ENCODE measurements around the gene PDCD2. TPM values are rescaled to one million over a fixed set of nuclear protein-coding genes. Genes with fewer than 3 reads are reported as not detected.
"Not testable (repeated sequence)": the region's sequence is repeated elsewhere in the genome, so short reads cannot be mapped to it uniquely, and the experiment has no call there.

PDCD2 gene
- total and polyA plus RNA-seq, 9 of the 15 experiments (the other 6 are each of a cell fraction or from before 2014, with no cell fraction given), result 67.3 to 430 (median 318) TPM

GRCh38 chr6:170609225-170609624, 24.8 kb upstream of the PDCD2 start:
- H3K4me2 ChIP-seq (ENCODE audit: insufficient read depth, low read length); H4K20me1 ChIP-seq (replicated peaks; ENCODE audit: control insufficient read depth, insufficient read depth, low read length); H3K36me3 ChIP-seq (ENCODE audit: control insufficient read depth, insufficient read depth, low read length); H3K79me2 ChIP-seq (ENCODE audit: control insufficient read depth, insufficient read depth, low read length); H2AFZ ChIP-seq (ENCODE audit: low read depth, low read length); H3K9me1 ChIP-seq (ENCODE audit: control insufficient read depth, insufficient read depth, low read length); H3K4me3 ChIP-seq; in situ Hi-C loops (cut with MboI); FAIRE-seq; H3K27ac ChIP-seq (ENCODE audit: extremely low read depth, low read depth, low read length); H3K9ac ChIP-seq (ENCODE audit: insufficient read depth in 1 of 2, low read depth in 2 of 2, low read length in 2 of 2); POLR2A ChIA-PET; CTCF ChIA-PET (ENCODE audit: low intra/inter-chr PET ratio); H3K27me3 ChIP-seq (ENCODE audit: control insufficient read depth in 2 of 2, insufficient read depth in 2 of 2, low read length in 2 of 2); H3K4me1 ChIP-seq (replicated peaks in 1 of 2; ENCODE audit: control insufficient read depth in 2 of 2, insufficient read depth in 2 of 2, low read length in 2 of 2); H3K9me3 ChIP-seq (replicated peaks; ENCODE audit: control insufficient read depth, insufficient read depth, low read depth, low read length); intact Hi-C loops (cut with micrococcal nuclease); BruUV-seq (replicated peaks): not testable (repeated sequence)
- TF ChIP-seq, protein P1, sequence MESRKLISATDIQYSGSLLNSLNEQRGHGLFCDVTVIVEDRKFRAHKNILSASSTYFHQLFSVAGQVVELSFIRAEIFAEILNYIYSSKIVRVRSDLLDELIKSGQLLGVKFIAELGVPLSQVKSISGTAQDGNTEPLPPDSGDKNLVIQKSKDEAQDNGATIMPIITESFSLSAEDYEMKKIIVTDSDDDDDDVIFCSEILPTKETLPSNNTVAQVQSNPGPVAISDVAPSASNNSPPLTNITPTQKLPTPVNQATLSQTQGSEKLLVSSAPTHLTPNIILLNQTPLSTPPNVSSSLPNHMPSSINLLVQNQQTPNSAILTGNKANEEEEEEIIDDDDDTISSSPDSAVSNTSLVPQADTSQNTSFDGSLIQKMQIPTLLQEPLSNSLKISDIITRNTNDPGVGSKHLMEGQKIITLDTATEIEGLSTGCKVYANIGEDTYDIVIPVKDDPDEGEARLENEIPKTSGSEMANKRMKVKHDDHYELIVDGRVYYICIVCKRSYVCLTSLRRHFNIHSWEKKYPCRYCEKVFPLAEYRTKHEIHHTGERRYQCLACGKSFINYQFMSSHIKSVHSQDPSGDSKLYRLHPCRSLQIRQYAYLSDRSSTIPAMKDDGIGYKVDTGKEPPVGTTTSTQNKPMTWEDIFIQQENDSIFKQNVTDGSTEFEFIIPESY (CRISPR knock-in tag; IDR thresholded peaks at IDR 0.05), result peak; percentile 85
- TF ChIP-seq SMARCA4 (IDR thresholded peaks at IDR 0.05) (0 out of 2 replicates have a peak, but pooled peaks have one; percentile 15), CC2D1A (IDR thresholded peaks at IDR 0.05) (peak; percentile 63; the same call in 1 of the 2 replicates), YY1 (IDR thresholded peaks at IDR 0.05; ENCODE audit: borderline replicate concordance in 1 of 3, control insufficient read depth in 1 of 3, extremely low read depth in 1 of 3, insufficient read depth in 3 of 3, insufficient read length in 1 of 3, insufficient replicate concordance in 2 of 3, low read depth in 1 of 3, low read length in 2 of 3) (peak in 1 of 3 experiments; percentile 57)
- TF ChIP-seq, protein P2, sequence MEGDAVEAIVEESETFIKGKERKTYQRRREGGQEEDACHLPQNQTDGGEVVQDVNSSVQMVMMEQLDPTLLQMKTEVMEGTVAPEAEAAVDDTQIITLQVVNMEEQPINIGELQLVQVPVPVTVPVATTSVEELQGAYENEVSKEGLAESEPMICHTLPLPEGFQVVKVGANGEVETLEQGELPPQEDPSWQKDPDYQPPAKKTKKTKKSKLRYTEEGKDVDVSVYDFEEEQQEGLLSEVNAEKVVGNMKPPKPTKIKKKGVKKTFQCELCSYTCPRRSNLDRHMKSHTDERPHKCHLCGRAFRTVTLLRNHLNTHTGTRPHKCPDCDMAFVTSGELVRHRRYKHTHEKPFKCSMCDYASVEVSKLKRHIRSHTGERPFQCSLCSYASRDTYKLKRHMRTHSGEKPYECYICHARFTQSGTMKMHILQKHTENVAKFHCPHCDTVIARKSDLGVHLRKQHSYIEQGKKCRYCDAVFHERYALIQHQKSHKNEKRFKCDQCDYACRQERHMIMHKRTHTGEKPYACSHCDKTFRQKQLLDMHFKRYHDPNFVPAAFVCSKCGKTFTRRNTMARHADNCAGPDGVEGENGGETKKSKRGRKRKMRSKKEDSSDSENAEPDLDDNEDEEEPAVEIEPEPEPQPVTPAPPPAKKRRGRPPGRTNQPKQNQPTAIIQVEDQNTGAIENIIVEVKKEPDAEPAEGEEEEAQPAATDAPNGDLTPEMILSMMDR (IDR thresholded peaks at IDR 0.05 in 2 of 3, conservative IDR thresholded peaks at IDR 0.05 in 1 of 3; ENCODE audit: insufficient read depth in 2 of 3, low read depth in 1 of 3, low read length in 3 of 3), result peak in 2 of 3 experiments; percentile 44 to 61; a peak in 5 of 6 replicates
- ATAC-seq (peak; percentile 53), DNase-seq (ENCODE audit: extremely low read depth in 1 of 4, low spot score in 3 of 4) (peak in 1 of 4 experiments; percentile 57)
- WGBS (ENCODE audit: insufficient coverage, low coverage, missing lambda C conversion rate), result 55% methylated on average over 8 of the region's 8 CpGs

Data from K562 (cell line).